ENCODE results near the gene HIVEP1.

GRCh38 chr6:12010635-12011275 is 1.4 kb upstream of the HIVEP1 start:
- TF ChIP-seq, protein P1, sequence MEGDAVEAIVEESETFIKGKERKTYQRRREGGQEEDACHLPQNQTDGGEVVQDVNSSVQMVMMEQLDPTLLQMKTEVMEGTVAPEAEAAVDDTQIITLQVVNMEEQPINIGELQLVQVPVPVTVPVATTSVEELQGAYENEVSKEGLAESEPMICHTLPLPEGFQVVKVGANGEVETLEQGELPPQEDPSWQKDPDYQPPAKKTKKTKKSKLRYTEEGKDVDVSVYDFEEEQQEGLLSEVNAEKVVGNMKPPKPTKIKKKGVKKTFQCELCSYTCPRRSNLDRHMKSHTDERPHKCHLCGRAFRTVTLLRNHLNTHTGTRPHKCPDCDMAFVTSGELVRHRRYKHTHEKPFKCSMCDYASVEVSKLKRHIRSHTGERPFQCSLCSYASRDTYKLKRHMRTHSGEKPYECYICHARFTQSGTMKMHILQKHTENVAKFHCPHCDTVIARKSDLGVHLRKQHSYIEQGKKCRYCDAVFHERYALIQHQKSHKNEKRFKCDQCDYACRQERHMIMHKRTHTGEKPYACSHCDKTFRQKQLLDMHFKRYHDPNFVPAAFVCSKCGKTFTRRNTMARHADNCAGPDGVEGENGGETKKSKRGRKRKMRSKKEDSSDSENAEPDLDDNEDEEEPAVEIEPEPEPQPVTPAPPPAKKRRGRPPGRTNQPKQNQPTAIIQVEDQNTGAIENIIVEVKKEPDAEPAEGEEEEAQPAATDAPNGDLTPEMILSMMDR (IDR thresholded peaks at IDR 0.05), result no peak
- TF ChIP-seq ZFX (IDR thresholded peaks at IDR 0.05; ENCODE audit: borderline replicate concordance), result no peak
